GM18909 (cell line): ENCODE results near the gene COL4A4.

Experiments used
- ATAC-seq: cut with Tn5 transposase; IDR thresholded peaks from one replicate; pipeline ENCODE4 v1.9.1; 2021; ENCODE audit warnings: mild to moderate bottlenecking; ENCODE audit not compliant: unreplicated experiment, poor library complexity

COL4A4 gene

GRCh38 chr2:227163485-227163997, 464 bp downstream of the COL4A4 start:
- ATAC-seq, result peak; percentile 78

GRCh38 chr2:227161947-227162346, 2.1 kb downstream of the COL4A4 start:
- no peak for ATAC-seq

GRCh38 chr2:227160164-227160563, 3.8 kb downstream of the COL4A4 start:
- no peak for ATAC-seq

GRCh38 chr2:227154986-227155774, 8.8 kb downstream of the COL4A4 start:
- ATAC-seq, result no peak

- no peak for ATAC-seq
Measured at GRCh38 chr2:227153758-227154486, 10.1 kb downstream of the COL4A4 start.

- ATAC-seq, result no peak
Measured at GRCh38 chr2:227153307-227153706, 10.7 kb downstream of the COL4A4 start.

GRCh38 chr2:227152093-227152766, 11.8 kb downstream of the COL4A4 start:
- ATAC-seq, result no peak

GRCh38 chr2:227150222-227150936, 13.6 kb downstream of the COL4A4 start:
- ATAC-seq, result no peak

GRCh38 chr2:227148106-227148505, 15.9 kb downstream of the COL4A4 start:
- ATAC-seq, result no peak

- ATAC-seq, result no peak
Measured at GRCh38 chr2:227147023-227147422, 17.0 kb downstream of the COL4A4 start.

- ATAC-seq, result no peak
Measured at GRCh38 chr2:227146456-227146855, 17.5 kb downstream of the COL4A4 start.

GRCh38 chr2:227143895-227144294, 20.1 kb downstream of the COL4A4 start:
- no peak for ATAC-seq

GRCh38 chr2:227141301-227141700, 22.7 kb downstream of the COL4A4 start:
- ATAC-seq, result no peak

GRCh38 chr2:227134591-227134990, 29.4 kb downstream of the COL4A4 start:
- ATAC-seq, result no peak

GRCh38 chr2:227132986-227133385, 31.0 kb downstream of the COL4A4 start:
- ATAC-seq, result no peak

- no peak for ATAC-seq
Measured at GRCh38 chr2:227130636-227131035, 33.4 kb downstream of the COL4A4 start.

- no peak for ATAC-seq
Measured at GRCh38 chr2:227127201-227127600, 36.8 kb downstream of the COL4A4 start.

GRCh38 chr2:227125506-227125905, 38.5 kb downstream of the COL4A4 start:
- no peak for ATAC-seq

GRCh38 chr2:227124811-227125210, 39.2 kb downstream of the COL4A4 start:
- no peak for ATAC-seq

GRCh38 chr2:227123697-227124096, 40.3 kb downstream of the COL4A4 start:
- ATAC-seq, result no peak
